Breast epithelium (tissue), 4 donors: Measurements from ENCODE around the gene TPRN. TPM values are rescaled to one million over a fixed set of nuclear protein-coding genes. Genes with fewer than 3 reads are reported as not detected.

Experiments
- DNase-seq, 2 donors: peaks; one replicate each; pipeline ENCODE4 v3.0.0-alpha.2; 2019; ENCODE audit warnings: low spot score in 2 of 2
- H3K27ac ChIP-seq, 2 donors: fragments of 200-600 bp; sonication (generic) in 1 of 2; one replicate each; pipeline ENCODE4 v1.5.1; 2016 to 2019; ENCODE audit warnings: mild to moderate bottlenecking in 1 of 2
- H3K27me3 ChIP-seq, 2 donors: fragments of 200-600 bp; sonication (generic) in 1 of 2; one replicate each; pipeline versions ENCODE4 v1.5.1 to v1.6.0; 2017 to 2019; ENCODE audit warnings: control low read depth in 1 of 2, mild to moderate bottlenecking in 1 of 2
- H3K36me3 ChIP-seq: fragments of 200-600 bp; one replicate; pipeline ENCODE4 v1.5.1; 2019
- H3K4me1 ChIP-seq, 2 donors: fragments of 200-600 bp; sonication (generic); one replicate each; pipeline ENCODE4 v1.5.1; 2016 to 2019; ENCODE audit warnings: control low read depth in 1 of 2
- H3K4me3 ChIP-seq, 3 donors: fragments of 200-600 bp; sonication (generic); 1 replicate in 2 of 3; 2 replicates in 1 of 3; pipeline ENCODE4 v1.5.1; 2016 to 2019; ENCODE audit warnings: mild to moderate bottlenecking in 3 of 3, moderate library complexity in 2 of 3
- H3K9me3 ChIP-seq, 2 donors: fragments of 200-600 bp; sonication (generic) in 1 of 2; one replicate each; pipeline ENCODE4 v1.5.1; 2016 to 2019; ENCODE audit warnings: control low read depth in 1 of 2
- CTCF ChIP-seq, 3 donors: fragments of 450-650 bp; IDR thresholded peaks; one replicate each; pipeline ENCODE4 v1.5.1; 2016 to 2017; ENCODE audit warnings: antibody characterized with exemption in 3 of 3, mild to moderate bottlenecking in 3 of 3, moderate library complexity in 3 of 3
- POLR2A ChIP-seq: fragments of 450-650 bp; IDR thresholded peaks from one replicate; pipeline ENCODE4 v1.6.1; 2016; ENCODE audit warnings: antibody characterized with exemption, mild to moderate bottlenecking, moderate library complexity
- POLR2AphosphoS5 ChIP-seq, 3 donors: sonication (generic); formaldehyde crosslinking; IDR thresholded peaks; one replicate each; pipeline ENCODE4 v1.6.1; 2017; ENCODE audit warnings: antibody characterized with exemption in 3 of 3
- intact Hi-C: fragments of 100-400 bp; cut with DNase I; formaldehyde crosslinking; loops from one replicate; pipeline ENCODE4 v1.15.1; 2023; ENCODE audit warnings: low total_unique reads
- total RNA-seq, 3 donors: library from RNA; depleted of rRNA; stranded (reverse); fragments of >200 nt; gene quantifications; one replicate each; pipeline ENCODE4 v1.1.0, GENCODE V29; 2016

Gene TPRN
- total RNA-seq, 3 donors from 2014 or later, result 4.0 to 9.2 (median 8.5) TPM

- H3K36me3 ChIP-seq, result no peaks in the 10 kb centered on the region
- peak overlapping the region; percentile 92 to 99 for H3K27ac ChIP-seq
- intact Hi-C loops, result no loop called here
- H3K27me3 ChIP-seq, result no peaks in the 10 kb centered on the region
- TF ChIP-seq POLR2A (no peak), CTCF (IDR thresholded peaks at IDR 0.05) (peak in 1 of 3 donors; percentile 24)
- H3K4me1 ChIP-seq, result peaks cover 28 to 34% of the 10 kb centered on the region in 2 donors
- H3K9me3 ChIP-seq, result no peaks in the 10 kb centered on the region
- no peak for DNase-seq
- H3K4me3 ChIP-seq, result peak overlapping the region; percentile 96 to 100 (median 99)
Observed at GRCh38 chr9:137189297-137190295, 10.9 kb downstream of the TPRN start.

GRCh38 chr9:137188490-137189296, 11.8 kb downstream of the TPRN start, which contains the start of the genes ANAPC2 and SSNA1:
Gene ANAPC2, minus strand, starts transcription at chr9:137188560. Its CDS starts 28 bp downstream, at chr9:137188532.
Gene SSNA1, plus strand, starts transcription at chr9:137188676. Its CDS starts 51 bp downstream, at chr9:137188727.
- Histone ChIP-seq H3K27me3 (no peaks in the 10 kb centered on the region), H3K4me1 (peaks cover 28 to 31% of the 10 kb centered on the region in 2 donors), H3K4me3 (peak within 1 kb of the TSS; percentile 96 to 100 (median 99)), H3K36me3 (no peaks in the 10 kb centered on the region), H3K9me3 (no peaks in the 10 kb centered on the region), H3K27ac (peak within 1 kb of the TSS; percentile 92 to 99)
- intact Hi-C loops, result no loop called here
- peak; percentile 90 to 92 for DNase-seq
- TF ChIP-seq CTCF (IDR thresholded peaks at IDR 0.05) (peak in 2 of 3 donors; percentile 8 to 27), POLR2AphosphoS5 (IDR thresholded peaks at IDR 0.05) (peak; percentile 96 to 98 (median 97)), POLR2A (peak; percentile 82)

- intact Hi-C loops, result no loop called here
- Histone ChIP-seq H3K4me1 (peaks cover 28 to 31% of the 10 kb centered on the region in 2 donors), H3K36me3 (no peaks in the 10 kb centered on the region), H3K4me3 (peak overlapping the region; percentile 96 to 100 (median 99)), H3K27ac (peak overlapping the region; percentile 92 to 99), H3K9me3 (no peaks in the 10 kb centered on the region), H3K27me3 (no peaks in the 10 kb centered on the region)
- TF ChIP-seq POLR2A, result no peak
- no peak for TF ChIP-seq POLR2AphosphoS5 (IDR thresholded peaks at IDR 0.05)
- TF ChIP-seq CTCF (IDR thresholded peaks at IDR 0.05), result no peak
- DNase-seq, result no peak
Observed at GRCh38 chr9:137188086-137188489, 12.5 kb downstream of the TPRN start.

GRCh38 chr9:137187386-137187785, 13.2 kb downstream of the TPRN start:
- H3K36me3 ChIP-seq, result no peaks in the 10 kb centered on the region
- intact Hi-C loops, result loop anchor here (2.0 kb wide), 1 partner anchor 71 kb away; no protein-coding TSS in a partner anchor

More at GRCh38 chr9:137187386-137187785, 13.2 kb downstream of the TPRN start:
- Histone ChIP-seq H3K9me3 (no peaks in the 10 kb centered on the region), H3K4me3 (peak overlapping the region; percentile 96 to 100 (median 99)), H3K27me3 (no peaks in the 10 kb centered on the region), H3K27ac (no peak overlapping the region), H3K4me1 (peaks cover 28 to 31% of the 10 kb centered on the region in 2 donors)
- no peak for DNase-seq
- no peak for TF ChIP-seq POLR2A
- TF ChIP-seq CTCF (IDR thresholded peaks at IDR 0.05), result no peak
- no peak for TF ChIP-seq POLR2AphosphoS5 (IDR thresholded peaks at IDR 0.05)
